Prostate gland (tissue), 1 donor: ENCODE results near the gene MTOR.
"Not testable (repeated sequence)": the region's sequence is repeated elsewhere in the genome, so short reads cannot be mapped to it uniquely, and the experiment has no call there.

Source experiments
- POLR2A ChIP-seq: fragments of 450-650 bp; IDR thresholded peaks from one replicate; pipeline ENCODE4 v1.6.1; 2016; ENCODE audit warnings: antibody characterized with exemption, mild to moderate bottlenecking
- POLR2AphosphoS5 ChIP-seq: sonication (generic); formaldehyde crosslinking; IDR thresholded peaks from one replicate; pipeline ENCODE4 v1.6.1; 2017; ENCODE audit warnings: antibody characterized with exemption

DNA sequence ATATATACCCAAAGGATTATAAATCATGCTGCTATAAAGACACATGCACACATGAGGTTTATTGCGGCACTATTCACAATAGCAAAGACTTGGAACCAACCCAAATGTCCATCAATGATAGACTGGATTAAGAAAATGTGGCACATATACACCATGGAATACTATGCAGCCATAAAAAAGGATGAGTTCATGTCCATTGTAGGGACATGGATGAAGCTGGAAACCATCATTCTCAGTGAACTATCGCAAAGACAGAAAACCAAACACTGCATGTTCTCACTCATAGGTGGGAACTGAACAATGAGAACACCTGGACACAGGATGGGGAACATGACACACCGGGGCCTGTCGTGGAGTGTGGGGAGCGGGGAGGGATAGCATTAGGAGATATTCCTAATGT lies 95.6 kb downstream of the MTOR start:
- TF ChIP-seq POLR2AphosphoS5, POLR2A: not testable (repeated sequence)
